Midbrain (tissue), 1 donor: ENCODE results near the gene CALN1.
A peak's percentile ranks its signal among the peaks of the same experiment; 100 is the strongest.
"Not testable (repeated sequence)": the region's sequence is repeated elsewhere in the genome, so short reads cannot be mapped to it uniquely, and the experiment has no call there.

Source experiments
- DNase-seq: peaks from one replicate; lab custom pipeline; 2025; lab: John Stamatoyannopoulos, UW

CALN1 gene

DNA sequence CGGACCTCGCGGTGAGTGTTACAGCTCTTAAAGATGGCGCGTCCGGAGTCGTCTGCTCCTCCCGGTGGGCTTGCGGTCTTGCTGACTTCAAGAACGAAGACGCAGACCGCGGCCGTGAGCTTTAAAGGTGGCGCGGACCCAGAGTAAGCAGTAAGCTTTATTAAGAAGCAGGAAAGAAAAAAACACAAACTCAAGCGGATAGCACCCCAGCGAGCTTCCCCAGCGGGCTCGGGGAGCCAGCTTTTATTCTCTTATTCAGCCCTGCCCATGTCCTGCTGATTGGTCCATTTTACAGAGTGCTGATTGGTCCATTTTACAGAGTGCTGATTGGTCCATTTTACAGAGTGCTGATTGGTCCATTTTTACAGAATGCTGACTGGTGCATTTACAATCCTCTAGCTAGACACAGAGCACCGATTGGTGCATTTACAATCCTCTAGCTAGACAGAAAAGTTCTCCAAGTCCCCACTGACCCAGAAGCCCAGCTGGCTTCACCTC is at the start of gene CALN1:
Gene CALN1, minus strand, starts transcription at position 218 of the 498 bp plus-strand sequence.
- DNase-seq = not testable (repeated sequence)

DNA sequence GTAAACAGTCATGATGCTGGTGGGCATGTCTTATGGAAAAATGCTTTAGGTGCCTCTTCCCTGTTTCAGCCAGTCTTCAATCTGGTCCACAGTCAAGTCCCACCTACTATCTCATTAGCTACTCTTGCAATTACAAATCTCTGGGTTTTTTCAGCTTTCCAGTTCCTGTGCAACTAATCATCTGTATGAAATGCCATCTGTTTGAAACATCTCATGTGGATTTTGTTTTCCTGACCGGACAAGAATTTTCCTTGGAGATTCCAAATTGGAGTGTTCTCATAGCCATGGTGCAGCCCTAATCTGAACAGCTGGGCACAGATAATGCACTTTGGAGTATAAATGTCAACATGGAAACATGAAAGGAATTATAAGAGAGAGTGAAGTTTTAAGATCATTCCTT is 41.3 kb upstream of the CALN1 start:
- no peak for DNase-seq

DNA sequence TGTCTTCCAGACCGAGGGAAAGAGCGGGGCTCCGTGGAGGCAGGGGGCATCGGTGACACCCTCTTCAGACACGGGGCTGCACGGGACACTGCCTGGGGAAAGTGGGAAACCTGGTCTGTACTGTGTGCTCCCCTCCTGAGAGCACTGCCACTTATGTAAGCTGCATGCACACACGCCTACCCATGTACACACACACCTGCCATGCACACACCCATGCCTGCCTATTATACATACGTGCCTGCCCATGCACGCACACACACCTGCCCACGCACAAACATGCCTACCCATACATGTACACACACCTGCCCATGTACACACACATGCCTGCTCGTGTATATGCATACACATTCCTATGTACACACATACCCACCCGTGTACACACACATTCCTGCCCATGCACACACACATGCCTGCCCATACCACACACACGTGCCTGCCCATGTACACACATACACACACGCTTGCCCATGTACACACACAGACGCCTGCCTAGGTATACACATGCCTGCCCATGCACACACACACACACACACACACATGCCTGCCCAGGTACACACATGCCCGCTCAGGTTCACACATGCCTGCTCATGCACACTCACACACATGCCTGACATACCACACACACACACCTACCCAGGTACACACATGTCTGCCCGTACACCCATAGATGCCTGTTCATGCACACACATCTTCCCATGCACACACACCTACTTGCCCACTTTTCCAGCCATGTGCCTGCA is 35.5 kb upstream of the CALN1 start:
- no peak for DNase-seq

DNA sequence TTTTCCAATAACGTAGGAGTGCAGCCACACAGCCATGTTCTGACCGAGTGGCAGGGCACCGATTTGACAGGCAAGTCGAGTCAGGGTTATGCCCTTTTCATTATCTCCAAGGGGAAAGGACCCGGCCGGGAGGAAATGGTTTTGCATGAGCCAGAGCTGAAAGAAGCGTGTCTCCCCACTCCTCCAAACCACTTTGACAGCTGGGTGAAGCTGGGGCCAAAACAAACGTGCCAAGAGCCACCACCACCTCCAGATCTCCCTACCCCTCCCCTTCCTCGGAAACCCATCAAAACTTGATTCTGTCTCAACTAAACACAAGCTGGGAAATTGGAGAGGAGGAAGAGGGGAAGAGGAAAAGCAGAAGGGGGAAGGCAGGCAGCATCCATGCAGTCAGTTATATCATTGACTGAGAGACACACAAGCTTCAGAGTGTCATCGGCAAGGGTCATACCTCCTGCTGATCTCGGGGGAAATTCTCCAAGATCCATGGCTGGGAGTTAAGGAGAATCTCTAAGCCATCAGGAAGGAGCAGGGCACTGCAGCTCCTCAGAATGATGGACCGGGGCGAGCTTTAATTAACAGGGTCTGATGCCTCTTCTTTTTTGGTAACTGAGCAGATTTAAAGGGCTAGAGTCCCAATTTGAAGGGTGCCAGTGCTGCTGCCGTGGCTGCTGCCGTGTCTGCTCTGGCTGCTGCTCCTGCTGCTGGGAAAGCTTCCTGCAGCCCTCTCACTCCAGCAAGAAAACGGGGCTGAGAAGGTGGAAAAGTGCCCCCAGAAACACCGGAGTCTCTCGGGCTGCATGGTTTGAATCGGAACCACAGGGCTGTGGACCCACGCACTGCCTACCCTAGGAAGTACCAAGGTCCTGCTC is 34.7 kb upstream of the CALN1 start:
- peak; percentile 3 for DNase-seq

DNA sequence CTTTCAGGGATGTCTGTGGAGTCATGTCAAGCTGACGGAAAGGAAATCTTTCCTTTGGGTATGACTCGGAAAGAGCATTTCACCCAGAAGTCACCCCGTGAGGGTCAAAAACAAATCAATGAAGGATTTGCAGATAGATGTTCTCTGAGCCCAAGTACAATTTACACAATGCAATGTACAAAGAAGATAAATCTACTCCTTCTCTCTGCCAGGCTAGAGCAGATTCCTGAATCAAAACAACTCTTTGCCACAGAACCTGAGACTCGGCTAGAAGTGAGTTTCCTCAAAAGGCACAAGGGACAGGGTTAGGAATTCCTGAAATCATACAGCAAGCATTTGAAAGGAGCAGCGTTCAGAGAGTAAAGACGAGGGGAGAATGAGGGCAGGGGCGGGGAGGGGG is 34.0 kb upstream of the CALN1 start:
- no peak for DNase-seq

DNA sequence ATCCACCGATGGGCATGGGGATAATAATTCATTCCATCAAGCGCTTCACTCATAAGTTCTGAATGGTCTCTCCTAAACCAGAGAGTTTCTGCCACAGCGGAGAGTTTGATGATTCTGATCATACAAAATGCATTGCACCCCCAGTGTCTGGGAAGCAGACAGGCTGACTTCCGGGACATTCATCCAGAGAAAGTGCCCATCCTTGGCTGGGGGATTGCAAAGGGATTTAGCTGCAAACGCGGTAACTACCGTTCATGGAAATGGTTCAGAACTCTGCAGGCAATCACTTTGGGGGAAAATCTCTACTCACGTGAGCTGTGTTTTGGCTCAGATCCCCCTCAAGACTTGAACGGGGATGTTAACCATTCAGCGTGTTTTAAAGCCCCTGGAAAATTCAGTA is 33.4 kb upstream of the CALN1 start:
- no peak for DNase-seq

DNA sequence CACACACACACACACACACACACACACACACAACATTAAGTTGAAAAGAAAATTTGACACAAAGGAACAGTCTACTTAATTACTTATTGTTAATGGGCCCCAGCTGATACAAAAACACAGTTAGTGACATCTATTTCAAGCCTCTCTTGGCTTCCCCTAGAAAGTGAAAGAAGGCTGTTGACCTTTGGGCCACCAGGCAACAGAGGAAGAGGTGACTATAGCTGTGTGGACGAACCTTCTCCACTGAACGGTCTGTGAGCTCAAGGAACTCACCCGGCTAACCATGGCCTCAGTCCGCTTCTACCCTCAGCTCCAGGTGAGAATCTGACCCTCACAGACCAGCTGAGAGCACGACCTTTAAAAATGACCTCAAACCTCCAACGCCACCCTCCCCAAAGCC is 32.9 kb upstream of the CALN1 start:
- DNase-seq = no peak

DNA sequence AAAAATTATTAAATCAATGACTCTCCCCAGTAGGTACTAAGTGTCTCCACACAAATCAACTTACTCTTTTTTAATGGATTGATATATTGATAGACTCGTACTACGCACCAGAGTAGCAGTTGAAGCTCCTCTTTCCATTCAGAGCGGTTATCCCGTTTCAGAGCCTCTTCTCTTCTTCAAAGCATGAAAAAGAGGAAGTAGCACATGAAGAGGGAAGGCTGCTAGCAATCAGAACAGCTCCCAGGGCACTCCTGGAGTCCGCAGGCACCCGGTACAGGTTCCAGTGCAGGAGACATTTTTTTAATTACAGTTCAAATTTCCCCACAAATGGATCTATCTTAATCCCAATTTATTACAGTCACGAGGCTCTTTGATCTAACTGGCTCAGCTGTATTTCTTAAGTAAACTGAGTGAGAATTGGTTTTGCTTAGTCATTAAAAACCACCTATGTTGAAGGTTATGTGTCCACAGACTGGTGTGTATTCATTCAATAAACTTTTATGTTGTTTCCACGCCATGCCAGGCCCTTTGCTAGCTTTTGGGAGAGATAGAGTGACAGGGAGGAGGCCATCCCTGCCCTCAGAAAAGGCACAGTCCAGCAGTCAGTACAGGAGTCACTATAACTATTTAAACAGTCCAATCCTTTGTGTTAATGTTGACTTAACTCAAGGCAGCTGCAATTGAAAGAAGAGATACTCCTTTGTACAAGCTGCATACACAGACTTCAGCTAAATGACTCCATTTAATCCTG is 32.1 kb upstream of the CALN1 start:
- DNase-seq = no peak

DNA sequence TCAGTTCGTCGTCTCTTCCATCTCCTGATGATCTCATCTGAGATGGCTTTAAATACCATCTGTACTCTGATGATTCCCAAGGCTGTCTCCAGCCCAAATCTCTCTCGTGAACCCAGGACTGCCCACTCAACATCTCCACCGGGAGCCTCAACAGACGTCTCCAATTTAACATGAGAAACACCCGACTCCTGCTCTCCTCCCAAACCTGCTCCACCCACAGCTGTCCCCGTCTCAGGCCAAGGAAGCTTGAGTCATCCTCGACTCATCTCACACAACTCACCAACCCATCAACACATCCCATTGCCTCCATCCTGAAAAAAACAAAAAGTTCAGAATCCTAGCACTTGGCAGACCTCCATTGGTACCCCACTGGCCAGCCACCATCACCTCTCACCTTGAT is 29.7 kb upstream of the CALN1 start:
- DNase-seq = no peak

DNA sequence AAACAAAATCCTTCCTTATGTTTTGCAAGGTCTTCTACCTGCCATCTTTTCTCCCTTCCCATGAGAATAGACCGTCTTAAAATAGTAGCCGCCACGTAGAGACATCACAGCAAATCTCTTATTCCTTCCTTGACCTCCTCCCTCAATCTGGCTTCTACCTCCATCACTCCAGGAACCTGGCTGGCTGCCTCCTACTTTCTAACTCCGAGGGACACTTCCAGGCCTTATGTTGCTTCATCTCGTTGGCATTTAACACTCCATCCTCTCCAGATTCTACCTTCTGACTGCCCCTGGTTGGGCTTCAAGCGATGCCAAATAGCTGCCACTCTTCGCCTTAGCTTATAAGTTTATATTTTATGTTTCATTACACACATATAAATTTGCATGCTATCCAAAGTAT is 26.4 kb upstream of the CALN1 start:
- DNase-seq = no peak

DNA sequence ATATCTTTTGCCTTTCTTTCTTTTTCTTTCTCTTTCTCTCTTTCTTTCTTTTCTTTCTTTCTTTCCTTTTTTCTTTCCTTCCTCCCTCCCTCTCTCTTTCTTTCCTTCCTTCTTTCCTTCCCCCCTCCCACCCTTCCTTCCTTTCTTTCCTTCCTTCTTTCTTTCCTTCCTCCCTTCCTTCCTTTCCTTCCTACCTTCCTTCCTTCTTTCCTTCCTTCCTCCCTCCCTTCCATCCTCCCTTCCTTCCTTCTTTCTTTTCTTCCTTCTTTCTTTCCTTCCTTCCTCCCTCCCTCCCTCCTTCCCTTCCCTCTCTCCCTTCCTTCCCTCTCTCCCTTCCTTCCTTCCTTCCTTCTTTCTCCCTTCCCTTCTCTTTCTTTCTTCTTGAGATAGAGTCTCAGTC is 25.5 kb upstream of the CALN1 start:
- DNase-seq = no peak

DNA sequence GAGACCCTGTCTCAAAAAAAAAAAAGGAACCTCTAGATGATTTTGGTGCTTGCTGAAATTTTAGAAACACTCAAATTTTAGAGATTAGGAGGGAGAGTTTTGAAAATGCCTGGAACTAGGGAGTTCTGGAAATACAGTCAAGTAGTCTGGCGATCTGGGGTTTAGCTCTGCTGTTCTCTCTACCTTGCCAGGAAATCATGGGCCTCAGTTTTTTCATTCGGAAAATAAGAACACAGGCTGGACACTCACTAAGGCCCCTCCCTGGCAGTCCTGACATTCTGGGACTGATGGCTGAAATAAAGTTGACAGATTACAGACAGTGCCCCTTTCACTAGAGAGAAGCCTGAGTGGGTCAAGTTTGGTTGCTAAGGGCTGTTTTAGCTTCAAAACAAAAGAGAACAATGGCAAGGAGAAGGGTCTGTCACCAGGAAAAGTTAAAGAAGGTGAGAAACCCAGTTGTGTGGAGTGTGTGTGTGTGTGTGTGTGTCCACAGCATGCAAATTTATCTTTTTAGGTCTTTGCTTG is 25.0 kb upstream of the CALN1 start:
- DNase-seq = no peak

DNA sequence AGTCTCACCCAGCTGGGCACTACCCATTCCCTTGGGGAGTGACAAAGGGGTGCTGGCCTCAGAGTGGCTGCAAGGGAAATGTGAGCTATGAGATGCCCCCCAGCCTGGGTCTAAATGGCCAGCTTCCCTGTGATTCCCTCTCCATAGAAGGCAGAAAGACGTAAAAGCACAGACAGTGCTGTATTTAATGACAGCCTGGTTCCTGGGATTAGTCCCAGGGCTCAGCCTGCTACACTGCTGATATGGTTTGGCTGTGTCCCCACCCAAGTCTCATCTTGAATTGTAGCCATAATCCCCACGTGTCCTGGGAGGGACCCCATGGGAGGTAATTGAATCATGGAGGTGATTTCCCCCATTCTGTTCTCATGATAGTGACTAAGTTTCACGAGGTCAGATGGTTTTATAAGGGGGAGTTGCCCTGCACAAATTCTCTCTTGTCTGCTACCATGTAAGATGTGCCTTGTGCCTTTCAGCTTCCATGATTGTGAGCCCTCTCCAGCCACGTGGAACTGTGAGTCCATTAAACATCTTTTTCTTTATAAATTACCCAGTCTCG is 23.9 kb upstream of the CALN1 start:
- no peak for DNase-seq

DNA sequence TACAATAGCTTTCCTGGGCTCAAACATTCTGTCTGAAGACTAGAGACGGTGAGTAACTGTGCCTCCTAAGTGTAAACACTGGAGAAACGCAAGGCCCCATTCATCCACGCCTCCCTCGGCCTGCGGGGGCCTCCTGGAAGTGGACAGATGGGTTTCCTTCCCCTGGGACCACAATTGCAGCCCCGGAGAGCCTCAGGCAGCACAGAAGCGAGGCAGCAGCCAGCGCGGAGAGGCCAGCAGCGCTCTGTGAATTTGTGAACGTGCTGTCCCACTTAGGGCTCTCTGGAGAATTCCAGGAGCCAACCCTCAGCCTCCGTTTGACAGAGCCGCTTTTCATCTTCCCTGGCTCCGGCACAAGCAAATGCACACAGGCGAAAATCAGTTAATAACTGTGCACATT is 23.2 kb upstream of the CALN1 start:
- DNase-seq = peak; percentile 42

DNA sequence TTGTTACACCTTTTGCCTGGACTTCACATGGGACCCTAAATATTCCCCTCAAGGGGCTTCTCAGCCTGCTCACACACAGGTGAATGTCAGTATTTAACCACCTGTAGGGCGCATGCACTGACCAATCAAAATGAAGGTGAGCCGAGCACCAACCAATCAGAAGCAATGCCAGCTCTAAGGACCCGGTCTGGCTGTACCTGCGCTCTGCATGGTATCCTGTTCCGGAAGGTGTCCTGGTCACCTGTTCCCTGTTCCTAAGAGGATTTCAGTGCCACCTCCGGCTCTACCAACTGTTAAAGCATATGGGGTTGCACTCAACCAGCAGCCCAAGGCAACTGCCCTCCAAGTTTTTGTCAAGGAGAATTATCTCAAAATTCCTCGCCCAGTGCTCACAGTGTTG is 18.4 kb upstream of the CALN1 start:
- DNase-seq = no peak

DNA sequence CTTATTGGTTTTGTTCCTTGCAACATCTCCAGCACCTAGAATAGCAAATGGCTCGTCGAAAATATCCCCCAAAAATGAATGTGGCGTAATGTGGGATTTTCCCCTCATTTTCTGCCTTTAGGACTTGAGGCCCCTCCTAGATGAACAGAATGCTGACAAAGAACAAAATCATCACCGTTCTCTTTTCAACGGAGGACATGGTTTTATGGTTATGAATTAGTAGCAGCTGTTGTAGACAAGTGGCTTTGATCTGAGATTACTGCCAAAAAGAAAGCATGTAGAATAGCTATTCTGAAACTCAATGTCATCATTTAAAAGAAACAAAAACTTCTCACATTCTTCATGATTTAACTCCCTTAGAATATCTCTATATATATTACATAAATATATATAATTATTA is 17.2 kb upstream of the CALN1 start:
- no peak for DNase-seq

DNA sequence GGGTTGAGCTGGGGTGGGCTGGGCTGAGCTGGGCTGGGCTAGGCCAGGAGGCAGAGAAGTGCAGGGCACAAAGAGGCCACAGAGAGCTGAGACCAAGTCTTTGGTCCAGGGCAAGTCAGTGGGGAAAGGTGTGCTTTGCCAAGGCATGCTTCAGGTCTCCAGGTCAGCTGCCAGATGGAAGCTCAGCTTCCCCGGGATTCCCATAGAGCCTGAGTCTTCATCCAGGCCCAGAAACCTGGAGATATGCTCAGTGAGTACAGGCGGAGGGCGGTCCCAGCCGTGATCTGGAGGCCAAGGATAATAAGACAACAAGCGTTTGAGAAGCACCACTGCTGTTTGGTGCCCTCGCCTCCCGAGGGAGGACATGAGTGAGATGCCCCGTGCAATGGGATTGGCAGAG is 4.7 kb upstream of the CALN1 start:
- DNase-seq = no peak

DNA sequence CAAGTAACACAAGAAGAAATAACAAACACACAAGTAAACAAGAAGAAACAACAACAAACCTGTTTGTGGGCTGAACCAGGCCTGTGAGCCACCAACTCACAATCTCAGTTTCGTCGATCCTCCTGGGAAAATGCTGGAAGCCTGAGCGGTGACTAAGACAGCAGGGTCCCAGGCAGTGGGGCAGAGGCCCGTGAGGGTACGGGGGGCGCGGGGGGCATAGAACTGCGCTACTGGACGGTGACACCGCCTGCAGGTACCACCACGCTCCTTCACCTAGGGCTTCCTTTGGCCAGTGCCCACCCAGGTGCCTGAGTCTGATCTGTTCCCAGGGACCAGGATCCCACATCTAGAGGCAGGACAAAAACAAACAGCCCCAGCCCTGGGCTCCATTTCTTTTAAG is 3.4 kb upstream of the CALN1 start:
- no peak for DNase-seq

DNA sequence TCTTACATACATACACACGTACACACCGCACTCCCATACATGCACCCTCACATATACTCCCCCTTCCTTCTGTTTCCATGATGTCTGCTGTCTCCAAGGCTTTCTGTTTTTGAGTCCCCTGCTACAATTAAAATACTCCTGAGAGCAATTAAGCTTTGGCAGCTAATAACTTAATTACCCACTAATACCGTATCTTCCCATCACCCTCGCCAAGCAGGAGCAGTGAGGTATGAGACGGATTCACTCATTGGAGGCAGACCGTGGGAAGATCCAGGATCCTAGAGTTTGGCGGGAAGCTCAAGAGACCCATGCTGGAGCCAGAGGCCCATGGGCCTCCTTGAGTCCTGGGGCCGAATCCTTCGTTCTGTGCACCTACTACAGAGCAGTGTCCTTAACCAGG is 1.7 kb upstream of the CALN1 start:
- DNase-seq = no peak

DNA sequence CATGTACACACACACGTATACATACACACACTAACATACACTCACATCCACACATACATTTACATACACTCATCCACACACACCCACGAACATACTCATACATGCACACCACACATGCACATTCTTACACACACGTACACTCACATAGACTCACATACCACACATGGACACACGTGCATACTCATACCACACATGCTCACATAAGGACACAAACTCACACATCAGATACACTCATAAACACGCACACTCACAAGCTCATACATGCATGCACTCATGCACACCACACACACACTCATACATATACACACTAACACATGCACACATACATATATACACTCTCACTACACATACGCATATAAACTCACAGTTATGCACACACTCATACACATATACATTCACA is 1.2 kb upstream of the CALN1 start:
- no peak for DNase-seq

DNA sequence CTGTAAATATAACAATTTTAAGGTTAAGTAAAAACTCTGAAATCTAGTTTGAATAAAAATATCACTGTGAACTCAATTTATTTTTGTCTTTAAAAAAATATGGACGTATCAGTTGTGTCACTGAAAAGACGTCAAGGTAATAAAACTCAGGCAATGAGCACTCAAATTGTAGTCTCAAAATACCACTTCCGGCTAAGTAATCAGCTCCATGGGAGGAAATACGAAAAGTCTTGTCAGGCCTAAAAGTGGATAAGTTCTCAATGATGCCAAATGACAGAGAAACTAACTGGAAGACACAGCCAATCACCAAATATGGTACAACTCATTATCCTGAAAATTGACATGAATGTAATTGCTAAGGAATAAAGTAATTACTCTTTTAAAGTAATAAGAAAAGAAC is 719 bp downstream of the CALN1 start:
- DNase-seq = no peak

DNA sequence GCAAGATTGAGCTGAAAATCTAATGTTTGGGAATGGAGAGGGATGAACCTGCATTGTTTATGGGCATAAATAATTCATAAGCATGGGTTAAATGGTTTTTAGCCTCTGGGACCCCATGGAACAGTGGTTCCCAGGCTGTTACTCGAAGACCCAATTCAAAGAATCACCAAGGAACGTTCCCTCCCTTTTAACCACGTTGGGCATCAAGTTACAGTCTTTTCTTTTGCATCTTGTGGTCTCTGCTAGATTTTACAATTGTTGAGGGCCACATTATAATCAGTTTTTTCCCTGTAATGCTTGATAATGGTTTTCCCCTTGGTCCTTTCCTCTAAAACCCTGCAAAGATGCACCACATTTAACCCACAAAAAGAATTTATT is 2.5 kb downstream of the CALN1 start:
- no peak for DNase-seq
